ENCODE measurements around the gene NPAS3.

The NPAS3 gene

GRCh38 chr14:33734387-33734786, 795.7 kb downstream of the NPAS3 start:
- Histone ChIP-seq H3K4me1 (ENCODE audit: low read length) (no peaks in the 10 kb centered on the region), H3K27me3 (replicated peaks; ENCODE audit: insufficient read depth, low read length) (no peaks in the 10 kb centered on the region), H3K9me2 (replicated peaks; ENCODE audit: insufficient read depth, low read length) (no peaks in the 10 kb centered on the region), H3K9ac (ENCODE audit: low read length) (no peak overlapping the region), H3F3A (ENCODE audit: insufficient read depth, low read length) (no peaks in the 10 kb centered on the region), H3K4me3 (ENCODE audit: low read length) (no peak overlapping the region), H2AFZ (ENCODE audit: low read length) (no peak overlapping the region), H3K9me3 (replicated peaks; ENCODE audit: insufficient read depth, low read length) (no peaks in the 10 kb centered on the region), H4K20me1 (ENCODE audit: insufficient read depth, low read length) (no peaks in the 10 kb centered on the region), H3K79me2 (ENCODE audit: low read length) (no peaks in the 10 kb centered on the region), H3K4me2 (ENCODE audit: low read depth, low read length) (no peak overlapping the region), H3K27ac (ENCODE audit: low read length) (no peak overlapping the region), H3K36me3 (replicated peaks; ENCODE audit: insufficient read depth, low read length) (no peaks in the 10 kb centered on the region)
- DNase-seq: no peak
- no peak for TF ChIP-seq EZH2 (optimal IDR thresholded peaks at IDR 0.05; ENCODE audit: low read depth, low read length)
- no peak for TF ChIP-seq CTCF (IDR thresholded peaks at IDR 0.05; ENCODE audit: low read length)
- no peak for TF ChIP-seq EZH2phosphoT487 (IDR thresholded peaks at IDR 0.05; ENCODE audit: low read length)

- H3K27me3 ChIP-seq (replicated peaks; ENCODE audit: insufficient read depth, low read length): no peaks in the 10 kb centered on the region
- no peaks in the 10 kb centered on the region for H3K9me3 ChIP-seq (replicated peaks; ENCODE audit: insufficient read depth, low read length)
- no peak for TF ChIP-seq EZH2 (optimal IDR thresholded peaks at IDR 0.05; ENCODE audit: low read depth, low read length)
- no peak for TF ChIP-seq CTCF (IDR thresholded peaks at IDR 0.05; ENCODE audit: low read length)
- TF ChIP-seq EZH2phosphoT487 (IDR thresholded peaks at IDR 0.05; ENCODE audit: low read length): no peak
- H4K20me1 ChIP-seq (ENCODE audit: insufficient read depth, low read length): no peaks in the 10 kb centered on the region
- no peak overlapping the region for H3K4me2 ChIP-seq (ENCODE audit: low read depth, low read length)
- no peak overlapping the region for H3K9ac ChIP-seq (ENCODE audit: low read length)
- H3K4me1 ChIP-seq (ENCODE audit: low read length): no peaks in the 10 kb centered on the region
- no peak for DNase-seq
- no peaks in the 10 kb centered on the region for H3F3A ChIP-seq (ENCODE audit: insufficient read depth, low read length)
- no peaks in the 10 kb centered on the region for H3K79me2 ChIP-seq (ENCODE audit: low read length)
- H3K4me3 ChIP-seq (ENCODE audit: low read length): no peak overlapping the region
- H3K27ac ChIP-seq (ENCODE audit: low read length): no peak overlapping the region
- H3K9me2 ChIP-seq (replicated peaks; ENCODE audit: insufficient read depth, low read length): no peaks in the 10 kb centered on the region
- no peak overlapping the region for H2AFZ ChIP-seq (ENCODE audit: low read length)
- H3K36me3 ChIP-seq (replicated peaks; ENCODE audit: insufficient read depth, low read length): no peaks in the 10 kb centered on the region
These were observed 797.7 kb downstream of the NPAS3 start for GRCh38 chr14:33736299-33736825.

- no peaks in the 10 kb centered on the region for H3K27me3 ChIP-seq (replicated peaks; ENCODE audit: insufficient read depth, low read length)
- no peak overlapping the region for H3K4me3 ChIP-seq (ENCODE audit: low read length)
- no peak overlapping the region for H3K4me2 ChIP-seq (ENCODE audit: low read depth, low read length)
- no peaks in the 10 kb centered on the region for H4K20me1 ChIP-seq (ENCODE audit: insufficient read depth, low read length)
- no peak overlapping the region for H2AFZ ChIP-seq (ENCODE audit: low read length)
- no peaks in the 10 kb centered on the region for H3K4me1 ChIP-seq (ENCODE audit: low read length)
- DNase-seq: no peak
- H3K9ac ChIP-seq (ENCODE audit: low read length): no peak overlapping the region
- TF ChIP-seq EZH2phosphoT487 (IDR thresholded peaks at IDR 0.05; ENCODE audit: low read length): no peak
- no peak for TF ChIP-seq EZH2 (optimal IDR thresholded peaks at IDR 0.05; ENCODE audit: low read depth, low read length)
- no peak for TF ChIP-seq CTCF (IDR thresholded peaks at IDR 0.05; ENCODE audit: low read length)
- H3K36me3 ChIP-seq (replicated peaks; ENCODE audit: insufficient read depth, low read length): no peaks in the 10 kb centered on the region
- no peaks in the 10 kb centered on the region for H3F3A ChIP-seq (ENCODE audit: insufficient read depth, low read length)
- no peak overlapping the region for H3K27ac ChIP-seq (ENCODE audit: low read length)
- no peaks in the 10 kb centered on the region for H3K9me2 ChIP-seq (replicated peaks; ENCODE audit: insufficient read depth, low read length)
- no peaks in the 10 kb centered on the region for H3K9me3 ChIP-seq (replicated peaks; ENCODE audit: insufficient read depth, low read length)
- H3K79me2 ChIP-seq (ENCODE audit: low read length): no peaks in the 10 kb centered on the region
These were observed 798.3 kb downstream of the NPAS3 start for GRCh38 chr14:33736979-33737378.
